Smooth muscle cell (in vitro differentiated cells): ENCODE results near the gene MPRIP. TPM values are rescaled to one million over a fixed set of nuclear protein-coding genes. Genes with fewer than 3 reads are reported as not detected.

Source experiments
- DNase-seq: peaks from one replicate; lab custom pipeline; 2025; ENCODE audit not compliant: unreplicated experiment; lab: John Stamatoyannopoulos, UW
- H2AFZ ChIP-seq: fragments of 200-600 bp; sonication (generic); 2 replicates; pipeline ENCODE4 v1.6.0; 2016; ENCODE audit warnings: antibody characterized with exemption, low read depth, mild to moderate bottlenecking
- H3F3A ChIP-seq: fragments of 200-600 bp; sonication (generic); 2 replicates; pipeline ENCODE4 v1.6.0; 2017; ENCODE audit warnings: antibody characterized with exemption, low read depth
- H3K27ac ChIP-seq: fragments of 200-600 bp; sonication (generic); 2 replicates; pipeline ENCODE4 v1.5.1; 2016; ENCODE audit warnings: low read depth, mild to moderate bottlenecking
- H3K27me3 ChIP-seq: fragments of 200-600 bp; sonication (generic); 2 replicates; pipeline ENCODE4 v1.6.1; 2016; ENCODE audit warnings: low read depth, mild to moderate bottlenecking
- H3K36me3 ChIP-seq: fragments of 200-600 bp; sonication (generic); 2 replicates; pipeline ENCODE4 v1.5.1; 2016; ENCODE audit warnings: low read depth
- H3K4me1 ChIP-seq: fragments of 200-600 bp; sonication (generic); 2 replicates; pipeline ENCODE4 v1.5.1; 2016; ENCODE audit warnings: low read depth
- H3K4me2 ChIP-seq: fragments of 200-600 bp; sonication (generic); 2 replicates; pipeline ENCODE4 v1.6.0; 2016; ENCODE audit warnings: mild to moderate bottlenecking
- H3K4me3 ChIP-seq: fragments of 200-600 bp; sonication (generic); 2 replicates; pipeline ENCODE4 v1.5.1; 2016; ENCODE audit warnings: mild to moderate bottlenecking
- H3K79me2 ChIP-seq: fragments of 200-600 bp; sonication (generic); 2 replicates; pipeline ENCODE4 v1.6.0; 2016; ENCODE audit warnings: low read depth, mild to moderate bottlenecking
- H3K9ac ChIP-seq: fragments of 200-600 bp; sonication (generic); 2 replicates; pipeline ENCODE4 v1.6.0; 2016; ENCODE audit warnings: low read depth
- H3K9me3 ChIP-seq: fragments of 200-600 bp; sonication (generic); replicated peaks from 2 replicates; pipeline ENCODE4 v1.5.1; 2016; ENCODE audit warnings: low read depth
- H4K20me1 ChIP-seq: fragments of 200-600 bp; sonication (generic); 2 replicates; pipeline ENCODE4 v1.6.0; 2016; ENCODE audit warnings: low read depth
- CTCF ChIP-seq: fragments of 200-600 bp; sonication (generic); IDR thresholded peaks from 2 replicates; pipeline ENCODE4 v1.5.1; 2017; ENCODE audit warnings: borderline replicate concordance, mild to moderate bottlenecking, antibody characterized with exemption; ENCODE audit not compliant: insufficient read depth, poor library complexity, severe bottlenecking
- whole genome bisulfite sequencing: methylation state at CpG from one replicate; pipeline ENCODE4 v1.1.7; 2016; ENCODE audit warnings: low lambda C conversion rate; 5-methylcytosine and 5-hydroxymethylcytosine counted together
- polyA plus RNA-seq: library from polyadenylated mRNA; unstranded; fragments of >200 nt; fragmentation: Nextera tagmentation; extraction: Ambion mirVana; gene quantifications from 2 replicates; pipeline ENCODE4 v1.2.1, GENCODE V29; 2016
- total RNA-seq: library from RNA; depleted of rRNA; stranded (reverse); fragments of >200 nt; gene quantifications from 2 replicates; pipeline ENCODE4 v1.2.3, GENCODE V29; 2014

Gene MPRIP
- total and polyA plus RNA-seq, 2 experiments from 2014 or later: 58.8 to 69.3 TPM

- no peaks in the 10 kb centered on the region for H3K4me1 ChIP-seq
- 95% methylated on average over 10 of the region's 10 CpGs for WGBS
- H3K36me3 ChIP-seq: no peaks in the 10 kb centered on the region
- H3K9ac ChIP-seq: no peak overlapping the region
- peaks cover 99% of the 10 kb centered on the region for H3K79me2 ChIP-seq
- no peak overlapping the region for H3K4me3 ChIP-seq
- DNase-seq: no peak
- H3K27ac ChIP-seq: no peak overlapping the region
- peaks cover 100% of the 10 kb centered on the region for H4K20me1 ChIP-seq
- TF ChIP-seq CTCF: no peak
- H3K27me3 ChIP-seq: no peaks in the 10 kb centered on the region
- H3F3A ChIP-seq: no peaks in the 10 kb centered on the region
- H2AFZ ChIP-seq: no peak overlapping the region
- H3K9me3 ChIP-seq: no peaks in the 10 kb centered on the region
- no peak overlapping the region for H3K4me2 ChIP-seq
These were observed 18.0 kb downstream of the MPRIP start for GRCh38 chr17:17060001-17060922.

- Histone ChIP-seq H3K79me2 (peaks cover 99% of the 10 kb centered on the region), H3K9ac (no peak overlapping the region), H4K20me1 (peaks cover 100% of the 10 kb centered on the region), H3K27me3 (no peaks in the 10 kb centered on the region), H3K4me3 (no peak overlapping the region), H2AFZ (no peak overlapping the region), H3K4me1 (no peaks in the 10 kb centered on the region), H3F3A (no peaks in the 10 kb centered on the region), H3K36me3 (no peaks in the 10 kb centered on the region), H3K4me2 (no peak overlapping the region), H3K9me3 (no peaks in the 10 kb centered on the region), H3K27ac (no peak overlapping the region)
- 92% methylated on average over 5 of the region's 5 CpGs for WGBS
- no peak for TF ChIP-seq CTCF
- DNase-seq: no peak
These were observed 18.7 kb downstream of the MPRIP start for GRCh38 chr17:17060930-17061329.

- DNase-seq: no peak
- no peaks in the 10 kb centered on the region for H3K9me3 ChIP-seq
- H3K36me3 ChIP-seq: no peaks in the 10 kb centered on the region
- H3K4me1 ChIP-seq: no peaks in the 10 kb centered on the region
- H2AFZ ChIP-seq: no peak overlapping the region
- H3K4me2 ChIP-seq: no peak overlapping the region
- H3K9ac ChIP-seq: no peak overlapping the region
- no peak for TF ChIP-seq CTCF
- WGBS: 99% methylated on average over 3 of the region's 3 CpGs
- peaks cover 99% of the 10 kb centered on the region for H3K79me2 ChIP-seq
- no peak overlapping the region for H3K4me3 ChIP-seq
- no peaks in the 10 kb centered on the region for H3F3A ChIP-seq
- H4K20me1 ChIP-seq: peaks cover 100% of the 10 kb centered on the region
- H3K27me3 ChIP-seq: no peaks in the 10 kb centered on the region
- no peak overlapping the region for H3K27ac ChIP-seq
These were observed 19.3 kb downstream of the MPRIP start for GRCh38 chr17:17061516-17061915.
